ENCODE results near the gene DNAJC8.

The DNAJC8 gene

GRCh38 chr1:28155628-28156027, 77.2 kb downstream of the DNAJC8 start:
- Histone ChIP-seq H3K9me3 (ENCODE audit: control insufficient read depth, low read length) (no peaks in the 10 kb centered on the region), H3K9ac (no peak overlapping the region), H3K27ac (no peak overlapping the region), H3K36me3 (ENCODE audit: control insufficient read depth, insufficient read depth, low read length) (no peaks in the 10 kb centered on the region), H2AFZ (no peak overlapping the region), H3K79me2 (no peaks in the 10 kb centered on the region), H3K4me1 (no peaks in the 10 kb centered on the region), H3K27me3 (ENCODE audit: control insufficient read depth, insufficient read depth, low read length) (no peaks in the 10 kb centered on the region), H3K4me2 (ENCODE audit: low read length) (no peak overlapping the region), H3K4me3 (ENCODE audit: low read depth, low read length) (no peak overlapping the region)
- no peak for TF ChIP-seq CTCF (IDR thresholded peaks at IDR 0.05)

GRCh38 chr1:28154078-28154594, 78.7 kb downstream of the DNAJC8 start:
- H3K27ac ChIP-seq, result no peak overlapping the region
- no peaks in the 10 kb centered on the region for H3K36me3 ChIP-seq (ENCODE audit: control insufficient read depth, insufficient read depth, low read length)

More at GRCh38 chr1:28154078-28154594, 78.7 kb downstream of the DNAJC8 start:
- H3K79me2 ChIP-seq, result no peaks in the 10 kb centered on the region
- no peak overlapping the region for H2AFZ ChIP-seq
- H3K9me3 ChIP-seq (ENCODE audit: control insufficient read depth, low read length), result no peaks in the 10 kb centered on the region
- no peaks in the 10 kb centered on the region for H3K27me3 ChIP-seq (ENCODE audit: control insufficient read depth, insufficient read depth, low read length)
- H3K9ac ChIP-seq, result no peak overlapping the region
- H3K4me1 ChIP-seq, result no peaks in the 10 kb centered on the region
- H3K4me2 ChIP-seq (ENCODE audit: low read length), result no peak overlapping the region
- no peak overlapping the region for H3K4me3 ChIP-seq (ENCODE audit: low read depth, low read length)
- TF ChIP-seq CTCF (IDR thresholded peaks at IDR 0.05), result no peak

Measured in parathyroid adenoma (tissue), 2 donors.